NAMALWA (cell line): ENCODE data around the gene MRPL1.

Experiments
- DNase-seq: peaks from one replicate; pipeline ENCODE4 v3.0.0-alpha.2; 2015; ENCODE audit warnings: low spot score

Gene MRPL1

DNA sequence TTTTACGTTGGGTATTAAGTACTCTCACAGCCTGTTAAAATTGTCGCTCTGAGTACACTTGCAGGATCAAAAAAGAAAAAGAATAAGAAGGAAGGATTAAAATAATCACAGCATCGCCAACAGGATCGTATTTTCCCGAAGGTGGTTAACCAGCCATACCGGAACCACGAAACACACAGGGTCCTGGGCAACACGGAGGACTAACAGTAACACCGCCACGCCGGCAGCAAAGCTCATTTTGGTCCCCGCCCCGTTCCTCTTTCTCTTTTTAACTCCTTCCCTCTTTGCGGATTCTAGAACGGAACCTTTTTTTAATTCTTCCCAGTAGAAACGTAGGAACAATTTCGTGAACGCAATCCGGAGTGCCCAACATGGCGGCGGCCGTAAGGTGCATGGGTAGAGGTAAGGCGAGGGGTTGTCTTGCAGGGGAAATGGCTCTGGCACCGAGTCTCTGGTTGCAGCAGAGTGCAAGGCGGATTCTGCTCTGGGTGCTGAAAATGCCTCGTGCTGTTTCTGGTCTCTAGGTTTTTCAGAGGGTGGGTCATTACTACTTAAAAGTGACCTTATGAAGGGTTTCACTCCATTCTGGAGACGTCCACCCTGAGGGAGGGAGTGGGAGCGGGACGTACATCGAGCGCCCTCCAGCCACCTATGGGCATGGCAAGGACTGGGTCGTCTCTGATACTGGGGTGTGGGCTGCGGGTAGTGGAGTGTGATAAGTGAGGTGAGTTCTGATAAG lies at the start of gene MRPL1:
Gene MRPL1, plus strand, starts transcription at position 353 of the 739 bp plus-strand sequence. Its CDS starts 19 bp downstream, at position 372.
- peak; percentile 97 for DNase-seq

- DNase-seq: peak; percentile 86
These were observed 47.0 kb upstream of the MRPL1 start for GRCh38 chr4:77815636-77816035.

- no peak for DNase-seq
These were observed 46.1 kb upstream of the MRPL1 start for GRCh38 chr4:77816546-77816945.

DNA sequence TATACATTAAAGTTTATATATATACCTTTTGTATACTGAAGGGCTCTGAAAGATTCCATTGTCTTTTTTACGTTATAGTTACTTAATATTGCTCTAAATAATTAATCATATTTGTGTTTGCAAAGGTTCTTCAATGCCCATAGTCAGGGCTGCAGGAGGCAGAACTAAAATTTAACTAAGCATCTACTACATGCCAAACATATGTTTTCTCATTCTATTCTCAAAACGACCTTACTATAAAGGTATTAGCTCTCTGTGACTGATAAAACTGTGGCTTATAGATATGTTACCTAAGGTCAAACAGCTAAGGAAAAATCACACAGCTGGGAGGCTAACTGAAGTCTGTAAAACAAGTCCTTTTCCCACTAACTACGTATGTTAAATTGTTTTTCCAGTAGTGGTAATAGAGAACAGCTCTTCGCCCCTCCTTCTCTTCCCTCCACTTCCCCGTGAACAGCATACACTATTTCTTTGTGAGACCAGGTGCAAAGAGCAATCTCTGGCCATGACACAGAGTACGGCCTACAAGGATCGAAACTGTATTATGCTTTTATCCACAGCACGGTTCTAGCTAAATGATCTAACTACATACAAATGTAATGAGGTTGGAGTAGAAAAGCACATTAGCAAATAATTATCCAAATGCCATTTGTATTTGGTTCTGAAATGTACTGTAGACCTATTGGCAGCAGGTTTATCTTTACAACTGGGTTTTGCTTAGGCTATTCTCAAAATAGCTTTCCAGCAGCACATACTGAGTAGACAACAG lies 45.1 kb upstream of the MRPL1 start:
- peak; percentile 86 for DNase-seq

GRCh38 chr4:77818073-77818601 lies 44.5 kb upstream of the MRPL1 start:
- peak; percentile 90 for DNase-seq

DNA sequence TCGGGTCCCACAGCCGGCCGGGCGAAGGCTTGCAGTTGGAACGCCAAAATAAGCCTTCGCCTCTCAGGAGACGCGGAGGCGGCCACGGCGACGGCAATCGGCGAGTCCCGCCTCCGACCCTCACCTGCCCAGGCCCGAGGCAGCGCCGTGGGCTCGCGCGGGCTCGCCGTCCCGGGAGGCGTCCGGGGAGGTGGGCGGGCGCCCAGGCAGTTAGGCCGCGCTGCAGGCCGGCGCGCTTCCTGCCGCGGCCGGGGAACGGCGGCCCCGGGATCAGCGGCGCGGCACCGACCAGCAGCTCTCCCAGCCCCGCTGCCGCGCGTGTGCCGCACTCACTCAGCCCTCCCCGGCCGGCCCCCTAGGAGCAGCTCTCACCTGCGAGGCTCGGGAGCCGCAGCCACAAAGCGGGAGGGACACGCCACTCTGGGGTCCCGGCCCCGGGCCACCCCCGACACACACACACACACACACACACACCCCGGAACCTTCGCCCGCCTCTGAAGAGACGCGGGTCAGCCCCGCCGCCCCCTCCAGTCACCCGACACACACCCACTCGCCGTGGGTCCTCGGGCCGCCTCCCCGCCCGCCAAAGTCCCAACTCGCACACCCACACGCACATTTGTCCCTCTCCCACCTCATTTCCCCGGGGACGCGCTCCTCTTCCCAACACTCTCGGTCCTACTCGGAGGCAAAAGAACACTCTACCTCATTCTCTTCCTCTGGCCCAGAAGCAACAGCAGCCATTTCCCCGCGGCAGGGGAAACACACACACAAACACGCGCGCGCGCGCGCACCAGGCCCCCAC lies 43.8 kb upstream of the MRPL1 start, which contains the start of gene CNOT6L:
Gene CNOT6L, minus strand, starts transcription at position 767 of the 802 bp plus-strand sequence. Its CDS starts 60 bp downstream, at position 707.
- peak; percentile 73 for DNase-seq

DNA sequence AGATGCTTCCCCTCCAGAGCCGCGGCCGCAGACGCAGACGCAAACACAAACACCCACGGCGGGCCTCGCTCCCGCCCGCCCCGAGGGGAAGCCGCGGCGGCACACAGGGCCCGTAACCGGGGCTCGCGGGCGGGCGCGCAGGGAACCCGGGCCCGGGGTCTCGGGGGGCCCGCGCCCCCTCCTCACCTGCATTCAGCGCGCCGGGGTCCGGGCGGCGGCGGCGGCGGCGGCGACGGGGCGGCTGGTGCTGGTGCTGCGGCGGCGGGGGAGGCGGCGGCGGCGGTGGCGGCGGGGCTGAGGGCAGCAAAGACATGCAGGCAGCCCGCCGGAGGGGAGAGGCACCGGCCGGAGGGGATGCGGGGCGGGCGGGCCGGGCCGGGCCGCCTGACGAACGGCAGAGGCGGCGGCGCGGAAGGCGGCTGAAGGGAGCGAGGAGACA lies 43.2 kb upstream of the MRPL1 start:
- no peak for DNase-seq

GRCh38 chr4:77819843-77820648 lies 42.6 kb upstream of the MRPL1 start:
- peak; percentile 94 for DNase-seq

- peak; percentile 77 for DNase-seq
These were observed 41.7 kb upstream of the MRPL1 start for GRCh38 chr4:77820649-77821561.

DNA sequence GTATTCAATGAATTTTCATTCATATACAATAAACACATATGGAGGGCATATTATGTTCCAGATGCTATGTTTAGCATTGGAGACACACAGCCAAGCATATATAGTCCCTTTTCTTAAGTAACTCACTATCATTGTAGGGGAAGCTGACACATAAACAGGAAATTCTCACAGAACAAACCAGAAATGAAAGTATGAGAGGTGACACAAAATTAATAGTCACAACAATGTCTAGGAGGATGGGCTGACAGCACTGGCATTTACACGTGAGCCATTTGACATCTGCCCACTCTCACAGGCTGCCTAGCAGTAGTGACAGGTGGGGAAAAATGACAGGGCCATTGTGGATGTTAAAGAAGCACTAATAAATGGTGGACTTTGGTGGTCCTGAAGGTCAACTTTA lies 40.9 kb upstream of the MRPL1 start:
- DNase-seq: peak; percentile 45

- peak; percentile 37 for DNase-seq
These were observed 36.4 kb upstream of the MRPL1 start for GRCh38 chr4:77826275-77826674.

- peak; percentile 62 for DNase-seq
These were observed 35.3 kb upstream of the MRPL1 start for GRCh38 chr4:77827343-77827742.

- no peak for DNase-seq
These were observed 29.4 kb upstream of the MRPL1 start for GRCh38 chr4:77833126-77833724.

- DNase-seq: no peak
These were observed 28.2 kb upstream of the MRPL1 start for GRCh38 chr4:77834403-77834802.

GRCh38 chr4:77843628-77844027 lies 19.0 kb upstream of the MRPL1 start:
- DNase-seq: no peak

- DNase-seq: no peak
These were observed 18.3 kb upstream of the MRPL1 start for GRCh38 chr4:77844363-77844762.

GRCh38 chr4:77845400-77845799 lies 17.2 kb upstream of the MRPL1 start:
- no peak for DNase-seq

DNA sequence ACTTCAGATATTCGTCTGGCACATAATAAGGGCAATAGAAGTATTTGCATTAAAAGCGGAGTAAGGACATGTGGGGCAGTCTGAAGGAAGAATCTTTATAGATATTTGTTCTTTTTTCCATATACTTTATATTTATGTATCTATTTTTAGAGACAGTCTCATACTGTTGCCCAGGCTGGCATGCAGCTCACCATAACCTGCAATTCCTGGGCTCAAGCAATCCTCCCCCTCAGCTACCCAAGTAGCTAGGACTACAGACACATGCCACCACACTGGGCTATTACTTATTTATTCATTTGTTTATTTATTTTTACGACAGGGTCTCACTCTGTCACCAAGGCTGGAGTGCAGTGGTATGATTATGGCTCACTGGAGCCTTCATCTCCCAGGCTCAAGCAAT lies 16.7 kb upstream of the MRPL1 start:
- DNase-seq: no peak

DNA sequence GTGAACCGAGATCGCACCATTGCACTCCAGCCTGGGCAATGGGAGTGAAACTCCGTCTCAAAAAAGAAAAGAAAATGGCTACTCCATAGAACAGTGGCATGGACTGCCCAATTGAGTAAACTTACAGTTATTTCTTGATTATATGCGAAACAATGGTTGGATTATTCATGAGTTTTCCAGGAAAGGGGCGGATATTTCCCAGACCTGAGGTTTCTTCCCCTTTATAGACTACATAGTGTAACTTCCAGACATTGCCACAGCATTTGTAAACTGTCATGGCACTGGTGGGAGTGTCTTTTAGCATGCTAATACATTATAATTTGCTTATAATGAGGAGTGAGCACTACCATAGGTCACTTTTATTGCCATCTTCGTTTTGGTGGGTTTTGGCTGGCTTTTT lies 14.1 kb upstream of the MRPL1 start:
- no peak for DNase-seq
